Naive thymus-derived CD4-positive, alpha-beta T cell (primary cell): Measurements from ENCODE around the gene TMEM163. TPM values are rescaled to one million over a fixed set of nuclear protein-coding genes. Genes with fewer than 3 reads are reported as not detected.

Source experiments
- ATAC-seq: fragments of 150-1000 bp; cut with Tn5 transposase; 2 replicates; pipeline ENCODE4 v1.10.0; 2021; ENCODE audit warnings: mild to moderate bottlenecking, moderate library complexity
- CTCF ChIA-PET: fragments of 350-600 bp; sonication (Branson Sonifier 250); formaldehyde crosslinking; loops from one replicate; lab custom pipeline; 2021; ENCODE audit warnings: antibody characterized with exemption; lab: Charles Lee
- POLR2A ChIA-PET: fragments of 350-600 bp; sonication (Branson Sonifier 250); formaldehyde crosslinking; loops from one replicate; lab custom pipeline; 2021; ENCODE audit warnings: antibody characterized with exemption, inconsistent platforms; lab: Charles Lee
- DNase-seq, 9 donors: peaks; one replicate each; pipeline versions ENCODE4 v3.0.0 to v3.0.0-alpha.2; 2020 to 2022; ENCODE audit warnings: mixed read lengths in 1 of 9
- H3K27ac ChIP-seq: one replicate; pipeline ENCODE4 v1.7.0; 2013; ENCODE audit warnings: mild to moderate bottlenecking, low read depth, low read length, moderate library complexity
- H3K27me3 ChIP-seq, 2 donors: one replicate each; pipeline ENCODE4 v1.7.0; 2013; ENCODE audit warnings: low read length in 2 of 2, mild to moderate bottlenecking in 2 of 2, moderate library complexity in 2 of 2; ENCODE audit not compliant: control insufficient read depth in 2 of 2, insufficient read depth in 2 of 2
- H3K36me3 ChIP-seq, 3 experiments: 1 replicate in 2 of 3; 2 replicates in 1 of 3; pipeline ENCODE4 v1.7.0; 2013; ENCODE audit warnings: low read length in 3 of 3, mild to moderate bottlenecking in 3 of 3, moderate library complexity in 1 of 3; ENCODE audit not compliant: insufficient read depth in 3 of 3, control insufficient read depth in 2 of 3
- H3K4me1 ChIP-seq, 2 donors: one replicate each; pipeline ENCODE4 v1.7.0; 2013; ENCODE audit warnings: low read length in 2 of 2, mild to moderate bottlenecking in 2 of 2, moderate library complexity in 1 of 2; ENCODE audit not compliant: control insufficient read depth in 2 of 2, insufficient read depth in 2 of 2
- H3K4me3 ChIP-seq: 2 replicates; pipeline ENCODE4 v1.7.0; 2013; ENCODE audit warnings: mild to moderate bottlenecking, low read length
- H3K9me3 ChIP-seq, 3 experiments: 1 replicate in 2 of 3; 2 replicates in 1 of 3; pipeline ENCODE4 v1.7.0; 2013; ENCODE audit warnings: low read length in 3 of 3; ENCODE audit not compliant: control insufficient read depth in 2 of 3
- H3K27ac Mint-ChIP-seq, 9 donors: one replicate each; pipeline ENCODE4 v1.8.0; 2020 to 2022; ENCODE audit warnings: mixed read lengths in 9 of 9, mild to moderate bottlenecking in 8 of 9, moderate library complexity in 5 of 9, inconsistent platforms in 2 of 9
- H3K27me3 Mint-ChIP-seq, 5 donors: one replicate each; pipeline ENCODE4 v1.8.0; 2021 to 2022; ENCODE audit warnings: mixed read lengths in 5 of 5, mild to moderate bottlenecking in 1 of 5
- H3K36me3 Mint-ChIP-seq, 5 donors: one replicate each; pipeline ENCODE4 v1.8.0; 2020 to 2022; ENCODE audit warnings: mixed read lengths in 5 of 5, mild to moderate bottlenecking in 3 of 5, inconsistent platforms in 1 of 5
- H3K4me1 Mint-ChIP-seq, 7 donors: one replicate each; pipeline ENCODE4 v1.8.0; 2020 to 2022; ENCODE audit warnings: mixed read lengths in 7 of 7, mild to moderate bottlenecking in 3 of 7, inconsistent platforms in 1 of 7
- H3K4me3 Mint-ChIP-seq, 10 donors: one replicate each; pipeline ENCODE4 v1.8.0; 2020 to 2022; ENCODE audit warnings: mild to moderate bottlenecking in 10 of 10, mixed read lengths in 10 of 10, moderate library complexity in 6 of 10, inconsistent platforms in 2 of 10
- H3K9me3 Mint-ChIP-seq, 11 donors: one replicate each; pipeline ENCODE4 v1.8.0; 2020 to 2022; ENCODE audit warnings: mixed read lengths in 11 of 11, mild to moderate bottlenecking in 4 of 11, inconsistent platforms in 1 of 11, moderate library complexity in 1 of 11
- intact Hi-C, 2 donors: fragments of 100-400 bp; cut with micrococcal nuclease; formaldehyde crosslinking; loops; one replicate each; pipeline ENCODE4 v1.15.1; 2023
- polyA plus RNA-seq, 2 donors: library from polyadenylated mRNA; unstranded; fragments of 300-500 nt; fragmentation: Illumina TruSeq; gene quantifications; one replicate each; pipeline ENCODE4 v1.2.3, GENCODE V29; 2021
- total RNA-seq, 6 experiments: library from RNA in 5 of 6; stranded (reverse) in 5 of 6; gene quantifications; 1 replicate in 5 of 6; 2 replicates in 1 of 6; pipeline ENCODE4 v1.2.3 and lab custom pipeline; 2021 to 2026

The TMEM163 gene
- total and polyA plus RNA-seq, 7 experiments from 2014 or later: 0.13 to 0.71 (median 0.21) TPM; not detected in 2

DNA sequence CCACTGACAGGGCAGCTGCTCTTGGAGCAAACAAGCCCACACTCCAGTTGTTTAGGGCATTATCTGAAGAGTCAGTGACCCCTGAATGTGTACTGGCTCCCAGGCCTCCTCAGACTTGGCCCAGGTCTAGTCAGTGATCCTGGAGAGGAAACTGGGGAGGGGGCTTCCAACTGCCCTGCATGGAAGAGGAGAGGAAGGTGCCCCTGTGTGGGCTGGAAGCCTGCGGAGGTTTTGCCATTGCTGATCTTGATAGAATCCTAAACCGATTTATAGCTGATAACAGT is 267.5 kb downstream of the TMEM163 start:
- Mint-ChIP-seq H3K9me3 (no peaks in the 10 kb centered on the region), H3K4me1 (peaks cover 0 to 2% (median 0%) of the 10 kb centered on the region in 7 donors), H3K27me3 (no peaks in the 10 kb centered on the region), H3K4me3 (no peak overlapping the region), H3K27ac (peak overlapping the region in 4 of 9 donors; percentile 28 to 54 (median 42)), H3K36me3 (peaks cover 0 to 11% (median 0%) of the 10 kb centered on the region in 5 donors)
- intact Hi-C loops: loop anchor here (1.0 to 10.0 kb wide), 5 partner anchors 244 to 564 kb away; no protein-coding TSS in a partner anchor
- CTCF ChIA-PET: interaction anchor here (1.6 to 2.2 kb wide), 4 partner anchors 9 to 443 kb away, joined by 3 to 11 read pairs (median 6); no protein-coding TSS in a partner anchor
- no peaks in the 10 kb centered on the region for H3K9me3 ChIP-seq
- ATAC-seq (no peak), DNase-seq (no peak)
- H3K36me3 ChIP-seq: peaks cover 0 to 44% (median 0%) of the 10 kb centered on the region in 3 experiments
- POLR2A ChIA-PET: no interaction called here
- H3K27me3 ChIP-seq: no peaks in the 10 kb centered on the region
- H3K4me1 ChIP-seq: no peaks in the 10 kb centered on the region
- no peak overlapping the region for H3K27ac ChIP-seq
- no peak overlapping the region for H3K4me3 ChIP-seq

DNA sequence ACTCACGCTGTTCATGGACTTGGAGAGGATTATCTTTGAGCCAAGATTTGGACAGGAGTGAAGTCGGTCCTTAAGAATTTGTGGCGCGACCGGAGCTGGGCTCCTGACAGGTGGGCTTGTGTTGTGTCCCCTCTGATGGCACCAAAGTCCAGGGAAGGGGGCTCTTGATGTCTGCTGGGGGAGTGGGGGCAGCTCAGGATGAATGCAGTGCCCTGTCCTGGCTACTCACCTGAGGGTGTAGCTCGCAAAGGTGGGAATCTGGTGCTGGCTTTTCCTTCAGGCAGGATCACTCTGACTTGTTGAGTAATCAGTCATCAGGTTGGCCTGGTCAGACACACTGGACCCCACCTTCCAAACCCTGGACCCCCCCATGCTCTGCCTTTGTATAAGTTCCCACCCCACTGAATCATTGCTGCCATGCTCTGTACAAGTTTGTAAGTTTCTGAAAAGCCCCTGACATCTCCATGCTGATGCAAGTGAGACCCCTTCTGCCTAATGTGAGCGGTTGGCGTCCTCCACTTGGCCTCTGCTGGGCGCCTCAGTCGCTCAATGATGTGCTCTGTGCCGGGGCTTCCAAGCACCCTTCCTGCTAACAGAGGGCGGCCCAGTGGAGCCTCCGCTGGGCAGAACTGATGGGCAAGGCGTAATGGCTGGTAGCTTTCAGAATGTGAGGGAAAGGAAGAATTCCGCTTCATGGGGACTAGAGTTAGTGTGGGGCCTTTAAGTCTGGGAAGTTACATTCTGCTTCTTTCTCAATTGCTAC is 268.9 kb downstream of the TMEM163 start:
- Mint-ChIP-seq H3K27ac (peak overlapping the region in 2 of 9 donors; percentile 47 to 68), H3K27me3 (no peaks in the 10 kb centered on the region), H3K9me3 (no peaks in the 10 kb centered on the region), H3K4me1 (peaks cover 0 to 2% (median 0%) of the 10 kb centered on the region in 7 donors), H3K4me3 (no peak overlapping the region), H3K36me3 (peaks cover 0 to 3% (median 0%) of the 10 kb centered on the region in 5 donors)
- no peak overlapping the region for H3K4me3 ChIP-seq
- H3K27me3 ChIP-seq: no peaks in the 10 kb centered on the region
- ChIA-PET CTCF (interaction anchor here (1.2 to 2.2 kb wide), 4 partner anchors 10 to 444 kb away, joined by 3 to 11 read pairs (median 4); no protein-coding TSS in a partner anchor), POLR2A (no interaction called here)
- H3K27ac ChIP-seq: no peak overlapping the region
- no peaks in the 10 kb centered on the region for H3K9me3 ChIP-seq
- ATAC-seq: no peak
- H3K4me1 ChIP-seq: no peaks in the 10 kb centered on the region
- intact Hi-C loops: loop anchor here (2.0 to 10.0 kb wide), 3 partner anchors 245 to 563 kb away; no protein-coding TSS in a partner anchor
- no peak for DNase-seq
- H3K36me3 ChIP-seq: peaks cover 0 to 44% (median 0%) of the 10 kb centered on the region in 3 experiments

DNA sequence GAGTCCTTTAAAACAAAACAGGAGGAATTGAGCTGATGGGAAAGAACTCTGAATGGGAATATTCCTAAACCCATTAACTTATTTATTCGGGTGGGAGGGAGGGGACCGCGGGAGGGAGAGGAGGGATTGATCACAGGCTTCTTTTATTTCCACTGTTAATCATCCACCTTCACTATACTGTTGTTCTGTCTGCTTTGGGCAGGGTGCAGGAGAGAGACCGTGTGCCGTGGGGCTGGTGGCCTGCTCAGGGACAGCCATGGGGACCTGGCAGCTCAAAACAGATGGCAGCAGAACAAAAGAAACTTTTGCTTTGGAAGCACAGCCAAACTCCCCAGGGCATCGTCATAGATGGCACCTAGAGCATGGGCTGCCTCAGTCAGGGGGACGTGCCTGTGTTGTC is 269.6 kb downstream of the TMEM163 start:
- peaks cover 0 to 49% (median 0%) of the 10 kb centered on the region in 3 experiments for H3K36me3 ChIP-seq
- H3K27ac ChIP-seq: no peak overlapping the region
- no peaks in the 10 kb centered on the region for H3K27me3 ChIP-seq
- intact Hi-C loops: no loop called here
- Mint-ChIP-seq H3K9me3 (no peaks in the 10 kb centered on the region), H3K27ac (no peak overlapping the region), H3K4me3 (no peak overlapping the region), H3K36me3 (peaks cover 0 to 3% (median 0%) of the 10 kb centered on the region in 5 donors), H3K27me3 (no peaks in the 10 kb centered on the region), H3K4me1 (peaks cover 0 to 2% (median 0%) of the 10 kb centered on the region in 7 donors)
- ChIA-PET POLR2A (no interaction called here), CTCF (interaction anchor here (1.2 kb wide), 1 partner anchor 331 kb away, joined by 3 read pairs; no protein-coding TSS in a partner anchor)
- no peak for DNase-seq
- H3K4me1 ChIP-seq: no peaks in the 10 kb centered on the region
- ATAC-seq: no peak
- no peak overlapping the region for H3K4me3 ChIP-seq
- H3K9me3 ChIP-seq: no peaks in the 10 kb centered on the region

DNA sequence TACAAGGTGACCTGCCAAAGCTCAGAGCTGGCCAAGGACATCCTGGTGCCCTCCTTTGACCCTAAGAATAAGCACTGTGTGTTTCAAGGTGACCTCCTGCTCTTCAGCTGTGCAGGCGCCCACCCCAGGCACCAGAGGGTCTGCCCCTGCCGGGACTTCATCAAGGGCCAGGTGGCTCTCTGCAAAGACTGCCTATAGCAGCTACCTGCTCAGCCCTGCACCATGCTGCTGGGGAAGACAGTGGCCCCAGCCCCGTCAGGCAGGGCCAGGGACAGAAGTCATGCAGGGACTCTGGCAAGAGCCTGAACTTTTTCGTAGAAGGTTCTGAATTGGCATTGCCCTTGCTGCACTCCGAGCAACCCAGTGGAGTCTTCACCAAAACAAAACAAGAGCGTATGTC is 270.1 kb downstream of the TMEM163 start:
- H3K4me1 ChIP-seq: no peaks in the 10 kb centered on the region
- H3K27ac ChIP-seq: no peak overlapping the region
- Mint-ChIP-seq H3K27me3 (no peaks in the 10 kb centered on the region), H3K27ac (peak overlapping the region in 1 of 9 donors; percentile 59), H3K4me1 (peaks cover 0 to 2% (median 0%) of the 10 kb centered on the region in 7 donors), H3K36me3 (peaks cover 0 to 3% (median 0%) of the 10 kb centered on the region in 5 donors), H3K9me3 (no peaks in the 10 kb centered on the region), H3K4me3 (no peak overlapping the region)
- intact Hi-C loops: no loop called here
- ChIA-PET POLR2A (no interaction called here), CTCF (interaction anchor here (1.2 kb wide), 1 partner anchor 330 kb away, joined by 3 read pairs; no protein-coding TSS in a partner anchor)
- ATAC-seq: no peak
- H3K9me3 ChIP-seq: no peaks in the 10 kb centered on the region
- no peak for DNase-seq
- H3K27me3 ChIP-seq: no peaks in the 10 kb centered on the region
- peaks cover 0 to 49% (median 0%) of the 10 kb centered on the region in 3 experiments for H3K36me3 ChIP-seq
- H3K4me3 ChIP-seq: no peak overlapping the region

DNA sequence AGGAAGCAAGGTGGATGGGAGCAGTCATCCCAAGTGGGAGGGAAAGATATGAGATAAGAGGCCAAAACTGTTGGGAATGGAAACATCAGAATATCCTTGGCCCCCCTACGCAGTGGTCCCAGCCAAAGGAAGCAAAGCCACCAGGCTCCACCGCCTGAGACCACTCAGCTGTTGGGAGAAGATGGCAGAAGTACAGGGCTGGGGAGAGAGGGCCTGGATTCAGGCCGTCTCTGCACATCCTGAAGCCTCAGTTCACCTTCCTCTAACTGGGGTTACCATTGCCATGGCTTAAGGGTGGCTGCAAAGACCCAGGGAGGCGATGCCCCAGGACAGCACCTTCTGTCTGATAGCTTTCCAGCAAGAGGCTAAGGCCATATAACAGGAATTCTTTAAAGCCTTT is 271.1 kb downstream of the TMEM163 start:
- intact Hi-C loops: no loop called here
- Mint-ChIP-seq H3K36me3 (peaks cover 0 to 5% (median 0%) of the 10 kb centered on the region in 5 donors), H3K9me3 (no peaks in the 10 kb centered on the region)

DNA sequence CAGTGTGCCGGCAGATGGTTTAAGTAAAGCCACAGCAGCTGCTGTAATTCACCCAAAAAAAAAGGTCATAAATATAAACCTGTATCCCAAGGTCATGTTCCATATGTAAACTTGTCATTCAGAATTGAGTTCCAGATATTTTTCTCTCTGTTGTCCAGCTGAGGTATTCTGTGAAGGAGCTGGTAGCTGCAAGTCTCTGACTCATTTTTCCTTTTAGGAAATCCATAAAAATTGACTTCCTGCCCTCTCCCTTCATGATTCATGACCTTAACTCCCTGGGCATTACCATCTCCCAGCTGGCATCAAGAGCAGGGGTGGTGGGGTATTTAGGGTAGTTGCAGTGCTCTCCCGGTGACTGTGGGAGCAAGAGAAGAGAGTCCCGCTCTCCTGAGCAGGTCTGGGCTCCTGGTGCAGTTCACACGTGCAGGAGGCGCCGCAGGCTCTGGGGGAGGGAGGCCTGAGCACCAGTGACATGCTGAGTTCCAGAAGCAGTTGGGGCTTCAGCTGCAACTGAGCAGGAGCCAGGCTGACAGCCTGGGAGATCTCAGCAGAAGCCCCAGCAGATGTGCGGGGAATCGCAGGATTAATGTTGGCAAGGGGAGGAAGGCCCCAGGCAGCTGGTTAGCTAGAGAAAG is 272.3 kb downstream of the TMEM163 start:
- intact Hi-C loops: no loop called here
- Histone ChIP-seq H3K27ac (no peak overlapping the region), H3K27me3 (no peaks in the 10 kb centered on the region), H3K4me3 (no peak overlapping the region), H3K9me3 (no peaks in the 10 kb centered on the region), H3K4me1 (no peaks in the 10 kb centered on the region), H3K36me3 (peaks cover 0 to 64% (median 0%) of the 10 kb centered on the region in 3 experiments)
- Mint-ChIP-seq H3K27ac (peak overlapping the region in 3 of 9 donors; percentile 4 to 75 (median 40)), H3K4me1 (peaks cover 0 to 2% (median 0%) of the 10 kb centered on the region in 7 donors), H3K4me3 (peak overlapping the region in 1 of 10 donors; percentile 51), H3K36me3 (peaks cover 0 to 13% (median 0%) of the 10 kb centered on the region in 5 donors), H3K27me3 (no peaks in the 10 kb centered on the region), H3K9me3 (no peaks in the 10 kb centered on the region)
- no peak for ATAC-seq
- DNase-seq: no peak
- ChIA-PET CTCF (interaction anchor here (0.5 to 1.1 kb wide), 2 partner anchors 72 to 329 kb away, joined by 3 read pairs; no protein-coding TSS in a partner anchor), POLR2A (no interaction called here)

More for the DNA sequence above, 271.1 kb downstream of the TMEM163 start:
- no peaks in the 10 kb centered on the region for H3K4me1 ChIP-seq
- ChIA-PET POLR2A (no interaction called here), CTCF (no interaction called here)
- no peak overlapping the region for H3K4me3 Mint-ChIP-seq
- H3K27ac ChIP-seq: no peak overlapping the region
- no peaks in the 10 kb centered on the region for H3K9me3 ChIP-seq
- H3K36me3 ChIP-seq: peaks cover 0 to 53% (median 0%) of the 10 kb centered on the region in 3 experiments
- no peaks in the 10 kb centered on the region for H3K27me3 ChIP-seq
- H3K4me3 ChIP-seq: no peak overlapping the region
- peaks cover 0 to 2% (median 0%) of the 10 kb centered on the region in 7 donors for H3K4me1 Mint-ChIP-seq
- H3K27me3 Mint-ChIP-seq: no peaks in the 10 kb centered on the region
- H3K27ac Mint-ChIP-seq: no peak overlapping the region
- ATAC-seq (no peak), DNase-seq (no peak)
